Neural progenitor cell (in vitro differentiated cells): ENCODE results near the gene TRIM31.
A peak's percentile ranks its signal among the peaks of the same experiment; 100 is the strongest.

Experiments used
- CTCF ChIP-seq: fragments of 200-600 bp; sonication (generic); IDR thresholded peaks from 2 replicates; pipeline ENCODE4 v1.5.1; 2017; ENCODE audit warnings: antibody characterized with exemption, mild to moderate bottlenecking
- EZH2 ChIP-seq: fragments of 200-600 bp; sonication (generic); IDR thresholded peaks from 2 replicates; pipeline ENCODE4 v1.6.1; 2017; ENCODE audit warnings: antibody characterized with exemption, mild to moderate bottlenecking, moderate library complexity

- TF ChIP-seq EZH2 (peak; percentile 85), CTCF (peak; percentile 34)
Observed at GRCh38 chr6:30071081-30071818, 41.6 kb downstream of the TRIM31 start.
